ENCODE measurements around the gene PARD3B.

PARD3B gene

GRCh38 chr2:204896146-204896545, 350.9 kb downstream of the PARD3B start:
- no peak for DNase-seq (ENCODE audit: low read depth in 2 of 2)

GRCh38 chr2:204897561-204897960, 352.3 kb downstream of the PARD3B start:
- no peak for DNase-seq (ENCODE audit: low read depth in 2 of 2)

DNA sequence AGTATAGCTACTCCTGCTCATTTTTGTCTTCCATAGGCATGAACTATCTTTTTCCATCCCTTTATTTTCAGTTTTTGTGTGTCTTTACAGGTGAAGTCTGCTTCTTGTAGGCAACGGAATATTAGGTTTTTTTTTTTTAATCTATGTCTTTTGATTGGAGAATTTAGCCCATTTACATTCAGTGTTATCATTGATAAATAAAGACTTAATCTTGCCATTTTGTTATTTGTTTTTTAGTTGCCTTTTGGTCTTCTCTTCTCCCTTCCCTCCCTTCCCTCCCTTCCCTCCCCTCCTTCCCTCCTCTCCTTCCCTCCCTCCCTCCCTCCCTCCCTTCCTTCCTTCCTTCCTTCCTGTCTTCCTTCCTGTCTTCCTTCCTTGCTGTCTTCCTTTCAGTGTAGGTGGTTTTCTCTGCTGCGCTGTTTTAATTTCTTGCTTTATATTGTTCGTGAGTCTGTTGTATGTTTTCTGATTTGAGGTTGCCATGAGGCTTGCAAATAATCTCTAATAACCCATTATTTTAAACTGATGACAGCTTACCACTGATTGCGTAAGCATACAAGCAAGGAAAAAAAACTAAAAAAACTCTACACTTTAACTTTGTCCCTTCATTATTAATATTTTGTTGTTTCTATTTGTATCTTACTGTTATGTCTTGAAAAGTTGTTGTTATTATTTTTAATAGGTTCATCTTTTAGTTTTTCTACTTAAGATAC, 353.8 kb downstream of the PARD3B start:
- no peak for DNase-seq (ENCODE audit: low read depth in 2 of 2)

- DNase-seq (ENCODE audit: low read depth in 2 of 2), result no peak
Observed at GRCh38 chr2:204899983-204900382, 354.7 kb downstream of the PARD3B start.

DNA sequence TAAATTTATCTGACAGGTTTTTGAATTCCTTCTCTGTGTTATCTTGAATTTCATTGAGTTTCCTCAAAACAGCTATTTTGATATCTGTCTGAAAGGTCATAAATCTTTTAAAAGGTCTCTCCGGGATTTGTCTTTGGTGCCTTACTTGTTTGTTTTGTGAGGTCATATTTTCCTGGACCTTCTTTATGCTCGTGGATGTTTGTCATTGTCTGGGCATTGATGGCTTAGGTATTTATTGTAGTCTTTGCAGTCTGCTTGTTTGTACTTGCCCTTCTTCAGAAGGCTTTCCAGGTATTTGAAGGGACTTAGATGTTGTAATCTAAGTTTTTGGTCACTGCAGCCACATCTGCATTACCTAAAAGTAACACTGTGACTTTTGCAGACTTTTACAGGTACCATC, 355.2 kb downstream of the PARD3B start:
- DNase-seq (ENCODE audit: low read depth in 2 of 2), result no peak

- DNase-seq (ENCODE audit: low read depth in 2 of 2), result no peak
Observed at GRCh38 chr2:204900910-204901309, 355.6 kb downstream of the PARD3B start.

DNA sequence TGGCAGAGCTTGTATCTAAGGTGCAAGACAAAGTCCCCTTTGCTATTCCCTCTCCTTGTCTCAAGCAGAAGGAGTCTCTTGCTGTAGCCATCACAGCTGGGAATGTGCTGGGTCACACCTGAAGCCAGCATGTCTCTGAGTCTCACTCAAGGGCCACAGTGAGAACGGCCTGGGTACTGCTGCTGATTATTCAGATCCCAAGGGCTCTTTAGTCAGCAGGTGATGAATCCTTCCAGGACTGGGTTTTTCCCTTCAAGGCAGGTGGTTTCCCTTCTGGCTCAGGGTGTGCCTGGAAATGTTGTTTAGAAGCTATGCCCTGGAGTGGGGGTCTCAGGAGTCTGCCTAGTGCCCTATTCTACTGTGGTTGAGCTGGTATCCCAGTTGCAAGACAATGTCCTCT, 356.3 kb downstream of the PARD3B start:
- no peak for DNase-seq (ENCODE audit: low read depth in 2 of 2)

- DNase-seq (ENCODE audit: low read depth in 2 of 2), result no peak
Observed at GRCh38 chr2:204909791-204910190, 364.5 kb downstream of the PARD3B start.

GRCh38 chr2:204913312-204913711, 368.0 kb downstream of the PARD3B start:
- DNase-seq (ENCODE audit: low read depth in 2 of 2), result no peak

DNA sequence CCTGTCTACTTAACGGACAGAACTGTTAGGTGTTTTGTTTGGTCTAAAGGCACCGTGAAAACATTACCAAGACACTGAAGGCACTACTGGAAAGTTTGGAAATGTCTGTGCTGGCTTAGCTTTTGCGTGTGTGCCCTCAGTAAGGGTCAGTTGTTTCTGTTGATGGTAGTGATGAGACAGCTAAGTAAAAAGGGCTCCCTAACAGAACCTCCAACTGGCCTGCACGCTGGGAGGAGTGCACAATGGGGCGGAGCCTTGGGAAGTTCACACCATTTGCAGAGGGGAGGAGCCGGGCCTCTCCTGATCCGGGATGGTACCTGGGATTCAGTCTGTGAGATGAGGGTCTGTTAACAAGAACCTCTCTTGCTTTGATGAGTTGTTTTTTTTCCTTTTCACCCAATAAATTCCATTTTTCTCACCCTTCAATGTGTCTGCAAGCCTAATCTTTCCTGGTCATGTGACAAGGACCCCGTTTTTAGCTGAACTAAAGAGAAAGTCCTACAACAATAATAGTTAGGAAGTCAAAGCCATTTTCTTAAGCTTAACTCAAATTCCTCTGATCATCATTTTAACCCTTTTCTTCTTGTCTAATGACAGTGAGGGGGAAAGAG, 368.7 kb downstream of the PARD3B start:
- DNase-seq (ENCODE audit: low read depth in 2 of 2), result no peak

DNA sequence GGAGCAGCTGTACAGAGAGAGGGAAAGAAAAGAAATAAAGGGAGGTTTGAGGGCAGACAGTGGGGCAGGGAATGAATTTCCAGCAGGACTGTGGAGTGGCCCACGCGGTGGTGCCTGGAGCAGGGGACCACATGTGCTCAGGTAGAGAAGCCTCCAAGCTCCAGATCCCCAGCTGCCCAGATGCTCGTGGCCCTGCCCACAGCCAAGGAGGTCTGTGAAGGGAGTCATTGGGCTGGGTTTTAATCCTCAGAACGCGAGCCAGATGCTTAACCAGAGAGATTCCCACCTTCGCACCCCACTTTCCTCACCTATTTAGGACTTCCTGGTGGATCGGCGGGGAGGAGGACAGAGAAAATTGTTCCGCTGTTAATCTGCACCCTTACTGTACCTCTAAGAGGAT, 369.4 kb downstream of the PARD3B start:
- DNase-seq (ENCODE audit: low read depth in 2 of 2), result no peak

- no peak for DNase-seq (ENCODE audit: low read depth in 2 of 2)
Observed at GRCh38 chr2:204917089-204917701, 371.9 kb downstream of the PARD3B start.

DNA sequence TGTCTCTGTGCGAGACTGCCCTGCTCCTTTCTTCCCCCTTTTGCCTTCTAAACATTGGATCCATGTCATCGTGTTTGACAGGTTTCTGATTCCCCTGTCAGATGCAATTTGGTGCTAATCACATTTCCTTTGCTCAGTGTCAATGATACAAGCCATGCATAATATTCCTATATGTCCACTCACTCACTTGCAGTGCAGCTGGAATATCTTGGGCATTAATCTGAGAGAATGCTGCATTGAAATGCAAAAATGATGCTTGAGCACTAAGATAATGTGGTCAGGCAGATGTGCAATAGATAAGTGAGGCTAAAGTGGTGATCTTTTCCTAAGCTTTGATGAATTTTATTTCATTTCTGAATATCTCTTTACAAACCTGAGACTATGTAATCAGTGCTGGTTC, 375.5 kb downstream of the PARD3B start:
- DNase-seq (ENCODE audit: low read depth in 2 of 2), result no peak

- no peak for DNase-seq (ENCODE audit: low read depth in 2 of 2)
Observed at GRCh38 chr2:204923957-204924356, 378.7 kb downstream of the PARD3B start.

GRCh38 chr2:204931562-204931961, 386.3 kb downstream of the PARD3B start:
- DNase-seq (ENCODE audit: low read depth in 2 of 2), result no peak

DNA sequence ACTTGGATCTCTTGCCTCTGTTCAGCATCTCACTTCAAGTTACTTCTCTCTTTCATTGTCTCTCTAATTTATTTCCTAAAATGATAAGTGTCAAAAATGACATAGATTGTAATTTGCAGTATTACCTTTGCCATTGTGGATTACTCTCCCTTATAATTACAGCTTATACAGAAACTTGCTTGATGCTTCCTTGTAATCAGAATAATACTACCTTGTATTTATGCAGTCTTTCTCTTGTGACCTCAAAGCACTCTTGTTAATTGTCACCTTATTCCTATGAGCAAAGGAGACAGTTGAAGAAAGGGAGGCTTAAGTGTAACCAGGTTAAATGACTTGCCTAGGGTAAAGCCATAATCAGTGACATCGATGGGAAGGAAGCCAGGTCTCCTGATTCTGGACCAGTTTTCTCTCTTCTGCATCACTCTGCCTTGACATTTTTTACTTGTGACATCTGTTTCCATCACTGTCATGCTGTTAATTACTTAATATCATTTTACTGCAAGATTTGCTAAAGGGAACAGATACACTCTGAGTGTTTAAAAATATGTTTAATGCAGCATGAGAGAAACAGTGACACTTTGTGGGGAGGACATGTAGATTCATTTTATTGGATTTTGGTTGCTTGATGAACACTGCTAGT, 388.6 kb downstream of the PARD3B start:
- DNase-seq (ENCODE audit: low read depth in 2 of 2), result no peak

DNA sequence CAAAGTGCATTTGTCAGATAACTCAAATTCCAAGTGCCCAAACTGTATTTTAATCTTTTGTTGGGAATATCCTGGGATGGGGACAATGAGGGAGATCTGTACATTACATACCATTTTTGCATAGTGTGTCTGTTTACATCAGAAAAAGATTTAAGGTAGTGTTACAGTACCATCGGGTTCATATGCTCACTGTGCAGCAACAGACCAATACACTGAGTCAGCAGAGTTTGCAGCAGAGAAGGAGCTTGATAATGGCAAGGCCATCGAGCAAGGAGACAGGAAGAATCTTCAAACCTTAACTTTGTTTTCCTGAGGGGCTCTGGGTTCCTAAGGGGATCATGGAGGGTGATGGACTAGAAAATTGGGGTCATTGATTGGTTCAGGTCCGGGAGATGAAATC, 399.7 kb downstream of the PARD3B start:
- no peak for DNase-seq (ENCODE audit: low read depth in 2 of 2)

DNA sequence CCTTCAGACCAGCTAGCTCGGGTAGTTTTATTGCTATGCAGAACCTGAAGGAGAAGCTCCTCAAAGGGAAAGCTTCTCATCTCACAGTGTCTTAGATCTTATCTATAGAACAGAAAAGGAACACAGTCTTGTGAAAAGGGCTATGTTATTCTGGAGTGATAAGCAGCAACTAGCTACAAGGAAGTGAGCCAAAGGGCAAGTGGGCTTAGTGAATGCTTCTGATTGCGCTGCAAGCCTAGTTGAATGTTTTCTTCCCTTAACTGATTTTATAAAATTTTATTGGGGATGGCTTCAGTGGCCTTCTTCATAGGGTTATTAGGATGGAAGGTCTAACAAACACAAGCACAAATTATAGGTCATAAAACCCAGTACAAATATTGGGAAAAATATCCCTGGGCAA, 400.1 kb downstream of the PARD3B start:
- DNase-seq (ENCODE audit: low read depth in 2 of 2), result no peak

- DNase-seq (ENCODE audit: low read depth in 2 of 2), result no peak
Observed at GRCh38 chr2:204946892-204947291, 401.6 kb downstream of the PARD3B start.

DNA sequence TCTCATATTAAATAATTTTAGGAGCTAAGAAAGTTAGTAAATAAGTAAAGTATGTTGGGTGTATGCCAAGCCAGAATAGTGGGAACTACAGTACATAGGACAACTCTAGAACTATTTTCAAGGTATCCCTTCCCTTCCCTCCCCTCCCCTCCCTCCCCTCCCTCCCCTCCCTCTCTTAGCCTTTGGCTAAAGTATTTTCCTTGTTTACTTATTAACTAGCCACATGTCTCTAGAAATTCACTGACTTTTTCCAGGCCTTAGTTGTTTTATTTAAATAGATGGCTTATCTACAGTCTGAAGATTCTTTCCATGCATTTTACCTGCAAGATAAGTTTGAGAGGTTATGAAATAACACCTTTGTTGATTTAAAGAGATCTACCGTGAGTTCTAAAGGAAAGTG, 402.1 kb downstream of the PARD3B start:
- no peak for DNase-seq (ENCODE audit: low read depth in 2 of 2)

GRCh38 chr2:204948024-204948763, 402.9 kb downstream of the PARD3B start:
- DNase-seq (ENCODE audit: low read depth in 2 of 2), result no peak

- no peak for DNase-seq (ENCODE audit: low read depth in 2 of 2)
Observed at GRCh38 chr2:204948822-204949221, 403.5 kb downstream of the PARD3B start.

All from stimulated activated CD4-positive, alpha-beta T cell treated with anti-CD3 and anti-CD28 coated beads, Interleukin-15, amount 100 ng/mL, for 48 hours (primary cell).